ENCODE measurements around the gene CEP83.

CEP83 gene

GRCh38 chr12:94435511-94435927 is 24.1 kb downstream of the CEP83 start (continued):
- no peak for TF ChIP-seq SNAI2 (CRISPR knock-in tag; IDR thresholded peaks at IDR 0.05)

- no peak for ATAC-seq
- TF ChIP-seq PATZ1 (CRISPR knock-in tag; IDR thresholded peaks at IDR 0.05; ENCODE audit: borderline replicate concordance) (no peak), TOX (CRISPR knock-in tag; IDR thresholded peaks at IDR 0.05; ENCODE audit: borderline replicate concordance) (no peak), GLIS3 (CRISPR knock-in tag; IDR thresholded peaks at IDR 0.05) (no peak), ZNF70 (CRISPR knock-in tag; IDR thresholded peaks at IDR 0.05) (no peak), TSHZ2 (CRISPR knock-in tag; IDR thresholded peaks at IDR 0.05) (no peak), CREB5 (CRISPR knock-in tag; IDR thresholded peaks at IDR 0.05; ENCODE audit: low read depth) (no peak), PPARA (CRISPR knock-in tag; IDR thresholded peaks at IDR 0.05; ENCODE audit: borderline replicate concordance) (no peak), BACH2 (CRISPR knock-in tag; IDR thresholded peaks at IDR 0.05; ENCODE audit: borderline replicate concordance) (no peak), TCF4 (CRISPR knock-in tag; IDR thresholded peaks at IDR 0.05; ENCODE audit: borderline replicate concordance) (no peak), OSR1 (CRISPR knock-in tag; IDR thresholded peaks at IDR 0.05) (no peak), ZNF8 (CRISPR knock-in tag; IDR thresholded peaks at IDR 0.05) (no peak), ZFP3 (CRISPR knock-in tag; IDR thresholded peaks at IDR 0.05) (no peak), ZC3H10 (CRISPR knock-in tag; IDR thresholded peaks at IDR 0.05) (no peak), ZFP30 (CRISPR knock-in tag; IDR thresholded peaks at IDR 0.05) (no peak), CSDC2 (CRISPR knock-in tag; IDR thresholded peaks at IDR 0.05) (no peak), ESRRG (CRISPR knock-in tag; IDR thresholded peaks at IDR 0.05) (no peak), CSRNP3 (CRISPR knock-in tag; IDR thresholded peaks at IDR 0.05) (no peak)
- TF ChIP-seq, protein P1, sequence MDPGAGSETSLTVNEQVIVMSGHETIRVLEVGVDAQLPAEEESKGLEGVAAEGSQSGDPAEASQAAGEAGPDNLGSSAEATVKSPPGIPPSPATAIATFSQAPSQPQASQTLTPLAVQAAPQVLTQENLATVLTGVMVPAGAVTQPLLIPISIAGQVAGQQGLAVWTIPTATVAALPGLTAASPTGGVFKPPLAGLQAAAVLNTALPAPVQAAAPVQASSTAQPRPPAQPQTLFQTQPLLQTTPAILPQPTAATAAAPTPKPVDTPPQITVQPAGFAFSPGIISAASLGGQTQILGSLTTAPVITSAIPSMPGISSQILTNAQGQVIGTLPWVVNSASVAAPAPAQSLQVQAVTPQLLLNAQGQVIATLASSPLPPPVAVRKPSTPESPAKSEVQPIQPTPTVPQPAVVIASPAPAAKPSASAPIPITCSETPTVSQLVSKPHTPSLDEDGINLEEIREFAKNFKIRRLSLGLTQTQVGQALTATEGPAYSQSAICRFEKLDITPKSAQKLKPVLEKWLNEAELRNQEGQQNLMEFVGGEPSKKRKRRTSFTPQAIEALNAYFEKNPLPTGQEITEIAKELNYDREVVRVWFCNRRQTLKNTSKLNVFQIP (CRISPR knock-in tag; IDR thresholded peaks at IDR 0.05; ENCODE audit: borderline replicate concordance, low read depth): no peak
These were observed 25.5 kb downstream of the CEP83 start for GRCh38 chr12:94434171-94434570.

DNA sequence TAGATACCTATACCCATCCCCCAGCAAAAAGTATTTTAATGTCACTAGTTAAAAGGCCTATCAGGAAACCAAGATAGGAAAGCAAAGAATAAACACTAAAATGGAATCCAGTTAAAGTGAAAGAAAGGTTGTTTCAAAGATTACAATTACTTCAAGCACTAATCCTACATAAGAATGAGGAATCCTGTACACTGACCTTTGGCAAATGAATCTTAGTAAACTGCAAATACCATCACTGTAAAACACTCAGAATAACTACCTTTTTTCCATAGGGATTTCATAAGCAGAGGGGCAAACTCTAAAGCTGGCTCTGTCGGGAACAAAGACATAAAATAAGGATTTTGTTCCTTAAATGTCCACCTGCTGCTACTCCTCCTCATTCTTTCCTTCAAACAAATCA is 25.9 kb downstream of the CEP83 start:
- no peak for ATAC-seq
- TF ChIP-seq CSRNP3 (CRISPR knock-in tag; IDR thresholded peaks at IDR 0.05): no peak
- TF ChIP-seq ZNF70 (CRISPR knock-in tag; IDR thresholded peaks at IDR 0.05): no peak
- no peak for TF ChIP-seq BACH2 (CRISPR knock-in tag; IDR thresholded peaks at IDR 0.05; ENCODE audit: borderline replicate concordance)
- TF ChIP-seq ZNF8 (CRISPR knock-in tag; IDR thresholded peaks at IDR 0.05): no peak
- no peak for TF ChIP-seq OSR1 (CRISPR knock-in tag; IDR thresholded peaks at IDR 0.05)
- TF ChIP-seq TSHZ2 (CRISPR knock-in tag; IDR thresholded peaks at IDR 0.05): no peak
- TF ChIP-seq CSDC2 (CRISPR knock-in tag; IDR thresholded peaks at IDR 0.05): no peak
- TF ChIP-seq, protein P1 (CRISPR knock-in tag; IDR thresholded peaks at IDR 0.05; ENCODE audit: borderline replicate concordance, low read depth): no peak
- TF ChIP-seq ARNTL (CRISPR knock-in tag; IDR thresholded peaks at IDR 0.05; ENCODE audit: borderline replicate concordance, low read depth): no peak
- TF ChIP-seq ISL1 (CRISPR knock-in tag; IDR thresholded peaks at IDR 0.05): no peak
- TF ChIP-seq GLIS3 (CRISPR knock-in tag; IDR thresholded peaks at IDR 0.05): no peak
